Natural killer cell (primary cell): Measurements from ENCODE around the gene HTATSF1. TPM values are rescaled to one million over a fixed set of nuclear protein-coding genes. Genes with fewer than 3 reads are reported as not detected.

ENCODE experiments used
- ATAC-seq, 3 donors: fragments of 150-1000 bp in 2 of 3; fragments of 200-7000 bp in 1 of 3; cut with Tn5 transposase; 1 replicate in 1 of 3; 2 replicates in 2 of 3; pipeline ENCODE4 v1.10.0; 2021; ENCODE audit warnings: mild to moderate bottlenecking in 2 of 3, moderate library complexity in 2 of 3
- DNase-seq, 2 donors: peaks; one replicate each; pipeline versions ENCODE4 v3.0.0 to v3.0.0-alpha.2; 2013 to 2021; ENCODE audit warnings: mixed read lengths in 1 of 2
- H3K27ac ChIP-seq: one replicate; pipeline ENCODE4 v1.5.1; 2013; ENCODE audit warnings: mild to moderate bottlenecking, low read length
- H3K27me3 ChIP-seq: one replicate; pipeline ENCODE4 v1.6.1; 2013; ENCODE audit warnings: low read length; ENCODE audit not compliant: control insufficient read depth, insufficient read depth
- H3K36me3 ChIP-seq: one replicate; pipeline ENCODE4 v1.6.1; 2013; ENCODE audit warnings: low read length; ENCODE audit not compliant: control insufficient read depth, insufficient read depth
- H3K4me1 ChIP-seq: one replicate; pipeline ENCODE4 v1.6.1; 2013; ENCODE audit warnings: low read length; ENCODE audit not compliant: control insufficient read depth, insufficient read depth
- H3K4me3 ChIP-seq: one replicate; pipeline ENCODE4 v1.5.1; 2013; ENCODE audit warnings: low read length
- H3K9me3 ChIP-seq: one replicate; pipeline ENCODE4 v1.6.1; 2013; ENCODE audit warnings: low read length; ENCODE audit not compliant: control insufficient read depth, insufficient read depth
- H3K27ac Mint-ChIP-seq, 2 donors: one replicate each; pipeline ENCODE4 v1.8.0; 2022; ENCODE audit warnings: mild to moderate bottlenecking in 2 of 2, mixed read lengths in 2 of 2, moderate library complexity in 1 of 2
- H3K27me3 Mint-ChIP-seq, 2 donors: one replicate each; pipeline ENCODE4 v1.8.0; 2022; ENCODE audit warnings: low read depth in 2 of 2, mixed read lengths in 2 of 2
- H3K36me3 Mint-ChIP-seq: one replicate; pipeline ENCODE4 v1.8.0; 2022; ENCODE audit warnings: mixed read lengths
- H3K4me1 Mint-ChIP-seq, 2 donors: one replicate each; pipeline ENCODE4 v1.8.0; 2022; ENCODE audit warnings: mixed read lengths in 2 of 2
- H3K4me3 Mint-ChIP-seq: one replicate; pipeline ENCODE4 v1.8.0; 2022; ENCODE audit warnings: mild to moderate bottlenecking, moderate library complexity, mixed read lengths
- H3K9me3 Mint-ChIP-seq, 2 donors: one replicate each; pipeline ENCODE4 v1.8.0; 2022; ENCODE audit warnings: mixed read lengths in 2 of 2
- CTCF ChIP-seq: fragments of 200-600 bp; IDR thresholded peaks from one replicate; pipeline ENCODE4 v1.8.0; 2022; ENCODE audit warnings: antibody characterized with exemption
- WGBS: methylation state at CpG from one replicate; pipeline ENCODE4 v1.1.7; 2013; ENCODE audit warnings: missing lambda C conversion rate; ENCODE audit not compliant: insufficient coverage; 5-methylcytosine and 5-hydroxymethylcytosine counted together
- intact Hi-C: fragments of 100-400 bp; cut with micrococcal nuclease; formaldehyde crosslinking; loops from one replicate; pipeline ENCODE4 v1.14.2; 2022
- total RNA-seq, 4 donors: library from RNA; stranded (reverse); fragments of 120-200 nt in 1 of 4; gene quantifications; one replicate each; pipeline versions ENCODE4 v1.2.3 to v1.2.4, GENCODE V29; 2013 to 2022

The HTATSF1 gene
- total RNA-seq, 3 donors from 2014 or later (not counting 1 experiment from before 2014, with no cell fraction given), result 26.4 to 30.4 (median 28.2) TPM

GRCh38 chrX:136468391-136469103 lies 28.8 kb upstream of the HTATSF1 start:
- ATAC-seq (no peak), DNase-seq (no peak)
- no peak overlapping the region for H3K27ac ChIP-seq
- H3K36me3 ChIP-seq, result no peaks in the 10 kb centered on the region
- no peak for TF ChIP-seq CTCF
- intact Hi-C loops, result no loop called here
- H3K9me3 Mint-ChIP-seq, result no peaks in the 10 kb centered on the region
- H3K4me3 Mint-ChIP-seq, result no peak overlapping the region
- H3K9me3 ChIP-seq, result peaks cover under 1% of the 10 kb centered on the region
- H3K4me1 Mint-ChIP-seq, result no peaks in the 10 kb centered on the region
- WGBS, result 95% methylated on average over 2 of the region's 2 CpGs
- H3K27me3 ChIP-seq, result no peaks in the 10 kb centered on the region
- no peak overlapping the region for H3K27ac Mint-ChIP-seq
- H3K4me3 ChIP-seq, result no peak overlapping the region
- no peaks in the 10 kb centered on the region for H3K4me1 ChIP-seq
- H3K27me3 Mint-ChIP-seq, result no peaks in the 10 kb centered on the region
- H3K36me3 Mint-ChIP-seq, result no peaks in the 10 kb centered on the region

GRCh38 chrX:136473663-136474062 lies 23.7 kb upstream of the HTATSF1 start:
- WGBS, result 70% methylated on average over 4 of the region's 4 CpGs
- DNase-seq (no peak), ATAC-seq (no peak)
- H3K4me1 Mint-ChIP-seq, result no peaks in the 10 kb centered on the region
- H3K27me3 ChIP-seq, result no peaks in the 10 kb centered on the region
- peaks cover 2 to 10% of the 10 kb centered on the region in 2 donors for H3K27me3 Mint-ChIP-seq
- H3K4me3 ChIP-seq, result no peak overlapping the region
- H3K27ac Mint-ChIP-seq, result no peak overlapping the region
- H3K9me3 Mint-ChIP-seq, result no peaks in the 10 kb centered on the region
- intact Hi-C loops, result no loop called here
- TF ChIP-seq CTCF, result no peak
- H3K4me1 ChIP-seq, result no peaks in the 10 kb centered on the region
- H3K36me3 Mint-ChIP-seq, result no peaks in the 10 kb centered on the region
- no peak overlapping the region for H3K4me3 Mint-ChIP-seq
- no peaks in the 10 kb centered on the region for H3K36me3 ChIP-seq
- no peak overlapping the region for H3K27ac ChIP-seq
- peaks cover 2% of the 10 kb centered on the region for H3K9me3 ChIP-seq

DNA sequence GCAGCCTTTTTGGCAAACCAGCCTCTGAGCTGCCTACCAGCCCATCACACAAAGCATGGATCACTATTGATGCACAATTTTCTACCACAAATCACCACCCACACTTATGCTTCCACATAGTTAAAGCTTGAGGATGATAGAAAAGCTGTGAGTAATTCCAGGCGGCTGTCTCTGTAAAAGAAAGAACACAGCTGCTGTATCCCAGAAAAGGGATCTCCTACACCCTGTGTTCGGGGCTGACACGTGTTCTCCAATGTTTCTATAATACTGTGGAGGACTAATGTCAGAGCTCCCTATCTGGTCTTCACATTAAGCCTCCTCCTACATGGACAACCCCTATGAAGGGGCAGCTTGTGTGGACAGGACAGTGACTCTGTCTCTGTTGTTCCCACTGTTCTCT lies 22.2 kb upstream of the HTATSF1 start:
- H3K27ac Mint-ChIP-seq, result no peak overlapping the region
- Histone ChIP-seq H3K36me3 (no peaks in the 10 kb centered on the region), H3K4me1 (no peaks in the 10 kb centered on the region), H3K27ac (no peak overlapping the region), H3K9me3 (peaks cover 2% of the 10 kb centered on the region), H3K4me3 (no peak overlapping the region), H3K27me3 (no peaks in the 10 kb centered on the region)
- ATAC-seq, result no peak
- intact Hi-C loops, result no loop called here
- H3K9me3 Mint-ChIP-seq, result no peaks in the 10 kb centered on the region
- peaks cover 2 to 10% of the 10 kb centered on the region in 2 donors for H3K27me3 Mint-ChIP-seq
- no peak for DNase-seq
- no peak overlapping the region for H3K4me3 Mint-ChIP-seq
- no peak for TF ChIP-seq CTCF
- H3K36me3 Mint-ChIP-seq, result no peaks in the 10 kb centered on the region
- no peaks in the 10 kb centered on the region for H3K4me1 Mint-ChIP-seq
- 100% methylated on average over 1 of the region's 3 CpGs for WGBS

GRCh38 chrX:136476501-136476900 lies 20.9 kb upstream of the HTATSF1 start:
- H3K27ac Mint-ChIP-seq, result no peak overlapping the region

More at GRCh38 chrX:136476501-136476900, 20.9 kb upstream of the HTATSF1 start:
- no peak for ATAC-seq
- no peaks in the 10 kb centered on the region for H3K4me1 ChIP-seq
- H3K36me3 ChIP-seq, result no peaks in the 10 kb centered on the region
- no peaks in the 10 kb centered on the region for H3K4me1 Mint-ChIP-seq
- H3K36me3 Mint-ChIP-seq, result no peaks in the 10 kb centered on the region
- no peaks in the 10 kb centered on the region for H3K9me3 Mint-ChIP-seq
- no CpG with 5 or more reads among the region's 2 CpGs for WGBS
- no peak overlapping the region for H3K4me3 ChIP-seq
- H3K4me3 Mint-ChIP-seq, result no peak overlapping the region
- H3K27ac ChIP-seq, result no peak overlapping the region
- no peaks in the 10 kb centered on the region for H3K27me3 ChIP-seq
- peaks cover 2% of the 10 kb centered on the region for H3K9me3 ChIP-seq
- no peak for DNase-seq
- intact Hi-C loops, result no loop called here
- no peak for TF ChIP-seq CTCF
- peaks cover 2 to 17% of the 10 kb centered on the region in 2 donors for H3K27me3 Mint-ChIP-seq
